ENCODE measurements around the gene RASD1.
A peak's percentile ranks its signal among the peaks of the same experiment; 100 is the strongest.

The RASD1 gene

GRCh38 chr17:17514361-17514992 lies 18.3 kb upstream of the RASD1 start:
- H3K4me2 ChIP-seq (ENCODE audit: insufficient read depth, low read length, poor library complexity, severe bottlenecking): no peak overlapping the region
- H3K9me3 ChIP-seq (replicated peaks in 1 of 2; ENCODE audit: control insufficient read depth in 2 of 2, insufficient read depth in 1 of 2, low read depth in 1 of 2, low read length in 2 of 2): no peaks in the 10 kb centered on the region
- no peak overlapping the region for H4K91ac ChIP-seq (ENCODE audit: low read depth, low read length, poor library complexity)
- no peak overlapping the region for H2AK5ac ChIP-seq (ENCODE audit: low read depth, low read length)
- peak overlapping the region; percentile 14 for H3K18ac ChIP-seq (ENCODE audit: low read length)
- no peak overlapping the region for H2AFZ ChIP-seq (ENCODE audit: low read length)
- H3K4me3 ChIP-seq (ENCODE audit: low read length in 2 of 2): no peak overlapping the region
- peak overlapping the region; percentile 18 for H3K9ac ChIP-seq (ENCODE audit: low read depth, low read length, poor library complexity)
- H3K27me3 ChIP-seq (ENCODE audit: control insufficient read depth in 3 of 3, insufficient read depth in 3 of 3, low read depth in 1 of 3, low read length in 3 of 3): no peaks in the 10 kb centered on the region
- H2BK120ac ChIP-seq (ENCODE audit: low read depth, low read length): no peak overlapping the region
- H3K36me3 ChIP-seq (replicated peaks in 1 of 2; ENCODE audit: control insufficient read depth in 2 of 2, insufficient read depth in 2 of 2, low read length in 2 of 2): no peaks in the 10 kb centered on the region
- peaks cover 6 to 14% of the 10 kb centered on the region in 2 donors for H3K4me1 ChIP-seq (ENCODE audit: control insufficient read depth in 2 of 2, insufficient read depth in 1 of 2, low read depth in 1 of 2, low read length in 2 of 2)
- peaks cover 3% of the 10 kb centered on the region for H3K79me1 ChIP-seq (ENCODE audit: low read depth, low read length)
- no peak overlapping the region for H3K4ac ChIP-seq (ENCODE audit: low read length)
- H3K23ac ChIP-seq (ENCODE audit: low read depth, low read length, poor library complexity): peak overlapping the region; percentile 77
- no peak overlapping the region for H2BK15ac ChIP-seq (ENCODE audit: low read length)
- peak overlapping the region; percentile 43 for H2BK5ac ChIP-seq (ENCODE audit: low read length)
- DNase-seq (ENCODE audit: low spot score): no peak
- H4K8ac ChIP-seq (ENCODE audit: low read depth, low read length): peak overlapping the region; percentile 75
- peak overlapping the region; percentile 97 for H3K14ac ChIP-seq (ENCODE audit: low read length)
- no peak overlapping the region for H3K27ac ChIP-seq (replicated peaks; ENCODE audit: low read length)
- no CpG with 5 or more reads among the region's 16 CpGs for WGBS, 2 donors (ENCODE audit: extremely low coverage in 2 of 2, insufficient read length in 2 of 2, insufficient replicate concordance in 1 of 2)
- H2BK12ac ChIP-seq (ENCODE audit: low read length): peak overlapping the region; percentile 60

GRCh38 chr17:17513626-17514025 lies 17.4 kb upstream of the RASD1 start:
- Histone ChIP-seq H2BK5ac (ENCODE audit: low read length) (no peak overlapping the region), H4K8ac (ENCODE audit: low read depth, low read length) (no peak overlapping the region), H3K23ac (ENCODE audit: low read depth, low read length, poor library complexity) (peak overlapping the region; percentile 32), H2BK120ac (ENCODE audit: low read depth, low read length) (no peak overlapping the region), H3K18ac (ENCODE audit: low read length) (no peak overlapping the region), H3K4me1 (ENCODE audit: control insufficient read depth in 2 of 2, insufficient read depth in 1 of 2, low read depth in 1 of 2, low read length in 2 of 2) (peaks cover 6 to 14% of the 10 kb centered on the region in 2 donors), H2AFZ (ENCODE audit: low read length) (no peak overlapping the region), H3K14ac (ENCODE audit: low read length) (no peak overlapping the region), H3K9ac (ENCODE audit: low read depth, low read length, poor library complexity) (no peak overlapping the region), H4K91ac (ENCODE audit: low read depth, low read length, poor library complexity) (no peak overlapping the region), H3K27me3 (ENCODE audit: control insufficient read depth in 3 of 3, insufficient read depth in 3 of 3, low read depth in 1 of 3, low read length in 3 of 3) (no peaks in the 10 kb centered on the region), H3K36me3 (replicated peaks in 1 of 2; ENCODE audit: control insufficient read depth in 2 of 2, insufficient read depth in 2 of 2, low read length in 2 of 2) (no peaks in the 10 kb centered on the region), H3K4me2 (ENCODE audit: insufficient read depth, low read length, poor library complexity, severe bottlenecking) (no peak overlapping the region), H2BK12ac (ENCODE audit: low read length) (no peak overlapping the region), H3K27ac (replicated peaks; ENCODE audit: low read length) (no peak overlapping the region), H3K79me1 (ENCODE audit: low read depth, low read length) (peaks cover 3% of the 10 kb centered on the region), H2AK5ac (ENCODE audit: low read depth, low read length) (peak overlapping the region; percentile 72), H3K4ac (ENCODE audit: low read length) (no peak overlapping the region), H3K4me3 (ENCODE audit: low read length in 2 of 2) (no peak overlapping the region), H2BK15ac (ENCODE audit: low read length) (no peak overlapping the region), H3K9me3 (replicated peaks in 1 of 2; ENCODE audit: control insufficient read depth in 2 of 2, insufficient read depth in 1 of 2, low read depth in 1 of 2, low read length in 2 of 2) (no peaks in the 10 kb centered on the region)
- WGBS, 2 donors (ENCODE audit: extremely low coverage in 2 of 2, insufficient read length in 2 of 2, insufficient replicate concordance in 1 of 2): no CpG with 5 or more reads among the region's 7 CpGs
- no peak for DNase-seq (ENCODE audit: low spot score)

GRCh38 chr17:17512866-17513265 lies 16.7 kb upstream of the RASD1 start:
- H2AK5ac ChIP-seq (ENCODE audit: low read depth, low read length): no peak overlapping the region
- H3K23ac ChIP-seq (ENCODE audit: low read depth, low read length, poor library complexity): no peak overlapping the region
- peaks cover 3 to 14% of the 10 kb centered on the region in 2 donors for H3K4me1 ChIP-seq (ENCODE audit: control insufficient read depth in 2 of 2, insufficient read depth in 1 of 2, low read depth in 1 of 2, low read length in 2 of 2)
- H2BK12ac ChIP-seq (ENCODE audit: low read length): no peak overlapping the region
- H3K9me3 ChIP-seq (replicated peaks in 1 of 2; ENCODE audit: control insufficient read depth in 2 of 2, insufficient read depth in 1 of 2, low read depth in 1 of 2, low read length in 2 of 2): no peaks in the 10 kb centered on the region
- no peaks in the 10 kb centered on the region for H3K36me3 ChIP-seq (replicated peaks in 1 of 2; ENCODE audit: control insufficient read depth in 2 of 2, insufficient read depth in 2 of 2, low read length in 2 of 2)
- no peak overlapping the region for H3K27ac ChIP-seq (replicated peaks; ENCODE audit: low read length)
- no peak overlapping the region for H3K9ac ChIP-seq (ENCODE audit: low read depth, low read length, poor library complexity)
- H3K14ac ChIP-seq (ENCODE audit: low read length): no peak overlapping the region
- no peaks in the 10 kb centered on the region for H3K27me3 ChIP-seq (ENCODE audit: control insufficient read depth in 3 of 3, insufficient read depth in 3 of 3, low read depth in 1 of 3, low read length in 3 of 3)
- H3K18ac ChIP-seq (ENCODE audit: low read length): peak overlapping the region; percentile 69
- DNase-seq (ENCODE audit: low spot score): no peak
- H2BK15ac ChIP-seq (ENCODE audit: low read length): no peak overlapping the region
- no peak overlapping the region for H3K4me3 ChIP-seq (ENCODE audit: low read length in 2 of 2)
- H2BK120ac ChIP-seq (ENCODE audit: low read depth, low read length): peak overlapping the region; percentile 32
- H4K91ac ChIP-seq (ENCODE audit: low read depth, low read length, poor library complexity): no peak overlapping the region
- H2AFZ ChIP-seq (ENCODE audit: low read length): no peak overlapping the region
- H4K8ac ChIP-seq (ENCODE audit: low read depth, low read length): no peak overlapping the region
- peaks cover 3% of the 10 kb centered on the region for H3K79me1 ChIP-seq (ENCODE audit: low read depth, low read length)
- H3K4ac ChIP-seq (ENCODE audit: low read length): no peak overlapping the region
- H3K4me2 ChIP-seq (ENCODE audit: insufficient read depth, low read length, poor library complexity, severe bottlenecking): no peak overlapping the region
- no CpG with 5 or more reads among the region's 5 CpGs for WGBS, 2 donors (ENCODE audit: extremely low coverage in 2 of 2, insufficient read length in 2 of 2, insufficient replicate concordance in 1 of 2)
- H2BK5ac ChIP-seq (ENCODE audit: low read length): no peak overlapping the region

- H2AK5ac ChIP-seq (ENCODE audit: low read depth, low read length): peak overlapping the region; percentile 10
- H3K9me3 ChIP-seq (replicated peaks in 1 of 2; ENCODE audit: control insufficient read depth in 2 of 2, insufficient read depth in 1 of 2, low read depth in 1 of 2, low read length in 2 of 2): no peaks in the 10 kb centered on the region
- H3K18ac ChIP-seq (ENCODE audit: low read length): peak overlapping the region; percentile 46
- no peak overlapping the region for H3K4me2 ChIP-seq (ENCODE audit: insufficient read depth, low read length, poor library complexity, severe bottlenecking)
- H4K8ac ChIP-seq (ENCODE audit: low read depth, low read length): no peak overlapping the region
- no peaks in the 10 kb centered on the region for H3K36me3 ChIP-seq (replicated peaks in 1 of 2; ENCODE audit: control insufficient read depth in 2 of 2, insufficient read depth in 2 of 2, low read length in 2 of 2)
- peaks cover 3% of the 10 kb centered on the region for H3K79me1 ChIP-seq (ENCODE audit: low read depth, low read length)
- H3K23ac ChIP-seq (ENCODE audit: low read depth, low read length, poor library complexity): no peak overlapping the region
- no peak overlapping the region for H2BK5ac ChIP-seq (ENCODE audit: low read length)
- no peak overlapping the region for H3K4ac ChIP-seq (ENCODE audit: low read length)
- DNase-seq (ENCODE audit: low spot score): no peak
- no peaks in the 10 kb centered on the region for H3K27me3 ChIP-seq (ENCODE audit: control insufficient read depth in 3 of 3, insufficient read depth in 3 of 3, low read depth in 1 of 3, low read length in 3 of 3)
- H2BK120ac ChIP-seq (ENCODE audit: low read depth, low read length): peak overlapping the region; percentile 32
- H4K91ac ChIP-seq (ENCODE audit: low read depth, low read length, poor library complexity): no peak overlapping the region
- H3K4me3 ChIP-seq (ENCODE audit: low read length in 2 of 2): no peak overlapping the region
- no CpG with 5 or more reads among the region's 29 CpGs for WGBS, 2 donors (ENCODE audit: extremely low coverage in 2 of 2, insufficient read length in 2 of 2, insufficient replicate concordance in 1 of 2)
- no peak overlapping the region for H3K14ac ChIP-seq (ENCODE audit: low read length)
- H3K4me1 ChIP-seq (ENCODE audit: control insufficient read depth in 2 of 2, insufficient read depth in 1 of 2, low read depth in 1 of 2, low read length in 2 of 2): peaks cover 3 to 14% of the 10 kb centered on the region in 2 donors
- H2AFZ ChIP-seq (ENCODE audit: low read length): no peak overlapping the region
- no peak overlapping the region for H2BK15ac ChIP-seq (ENCODE audit: low read length)
- H3K27ac ChIP-seq (replicated peaks; ENCODE audit: low read length): no peak overlapping the region
- H3K9ac ChIP-seq (ENCODE audit: low read depth, low read length, poor library complexity): peak overlapping the region; percentile 12
- H2BK12ac ChIP-seq (ENCODE audit: low read length): no peak overlapping the region
Observed at GRCh38 chr17:17511881-17512858, 16.0 kb upstream of the RASD1 start.
